ENCODE results near the gene STX16.

DNA sequence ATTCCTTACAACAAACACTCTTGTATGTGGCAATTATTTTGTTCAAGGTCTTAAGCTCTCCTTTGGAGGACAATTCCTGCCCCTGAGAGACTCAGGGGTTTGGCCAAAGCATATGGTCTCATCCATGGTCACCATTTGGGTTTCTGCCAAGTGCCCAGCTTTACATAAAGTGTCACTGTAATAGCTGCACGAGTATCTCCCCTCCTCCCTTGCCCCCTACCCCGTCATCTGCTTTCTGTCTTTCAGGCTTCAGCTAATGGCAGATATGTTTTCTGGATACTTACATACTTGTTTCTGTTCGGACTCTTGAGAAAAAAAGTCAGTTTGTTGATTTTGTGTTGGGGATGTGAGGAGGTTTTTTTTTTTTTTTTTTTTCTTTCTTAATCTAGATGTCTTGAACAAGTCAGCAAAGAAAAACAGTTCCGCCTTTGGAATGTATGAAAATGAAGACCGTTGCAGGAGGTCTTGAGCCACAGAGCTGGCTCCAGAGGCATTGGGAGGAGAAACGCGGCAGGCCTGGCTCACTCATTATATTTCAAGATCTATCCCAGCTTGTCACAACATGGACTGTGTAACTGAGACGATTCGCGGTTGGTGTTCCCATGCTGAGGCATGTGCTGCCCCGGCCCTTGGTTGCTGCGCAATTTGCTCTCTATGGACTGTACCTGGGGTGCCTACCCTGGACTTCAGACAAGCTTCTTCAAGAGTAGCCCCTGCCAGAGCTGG lies 32.6 kb upstream of the STX16 start:
- TF ChIP-seq, protein P1, sequence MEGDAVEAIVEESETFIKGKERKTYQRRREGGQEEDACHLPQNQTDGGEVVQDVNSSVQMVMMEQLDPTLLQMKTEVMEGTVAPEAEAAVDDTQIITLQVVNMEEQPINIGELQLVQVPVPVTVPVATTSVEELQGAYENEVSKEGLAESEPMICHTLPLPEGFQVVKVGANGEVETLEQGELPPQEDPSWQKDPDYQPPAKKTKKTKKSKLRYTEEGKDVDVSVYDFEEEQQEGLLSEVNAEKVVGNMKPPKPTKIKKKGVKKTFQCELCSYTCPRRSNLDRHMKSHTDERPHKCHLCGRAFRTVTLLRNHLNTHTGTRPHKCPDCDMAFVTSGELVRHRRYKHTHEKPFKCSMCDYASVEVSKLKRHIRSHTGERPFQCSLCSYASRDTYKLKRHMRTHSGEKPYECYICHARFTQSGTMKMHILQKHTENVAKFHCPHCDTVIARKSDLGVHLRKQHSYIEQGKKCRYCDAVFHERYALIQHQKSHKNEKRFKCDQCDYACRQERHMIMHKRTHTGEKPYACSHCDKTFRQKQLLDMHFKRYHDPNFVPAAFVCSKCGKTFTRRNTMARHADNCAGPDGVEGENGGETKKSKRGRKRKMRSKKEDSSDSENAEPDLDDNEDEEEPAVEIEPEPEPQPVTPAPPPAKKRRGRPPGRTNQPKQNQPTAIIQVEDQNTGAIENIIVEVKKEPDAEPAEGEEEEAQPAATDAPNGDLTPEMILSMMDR (IDR thresholded peaks at IDR 0.05) = no peak
- TF ChIP-seq POLR2A (IDR thresholded peaks at IDR 0.05) = no peak

Measured in esophagus squamous epithelium (tissue), 4 donors.